Neuronal stem cell (in vitro differentiated cells): ENCODE measurements around the gene GABRR2.

ENCODE experiments used
- DNase-seq: peaks from one replicate; pipeline ENCODE4 v3.0.0-alpha.2; 2013; ENCODE audit warnings: low spot score
- H2AFZ ChIP-seq: one replicate; pipeline ENCODE4 v1.6.1; 2013; ENCODE audit warnings: mild to moderate bottlenecking, low read length, inconsistent platforms
- H2AK5ac ChIP-seq: 2 replicates; pipeline ENCODE4 v1.6.1; 2013; ENCODE audit warnings: low read depth, mild to moderate bottlenecking, inconsistent platforms, low read length, moderate library complexity, mixed read lengths
- H2BK120ac ChIP-seq: 2 replicates; pipeline ENCODE4 v1.6.1; 2013; ENCODE audit warnings: low read depth, mild to moderate bottlenecking, inconsistent platforms, low read length, moderate library complexity, mixed read lengths
- H2BK12ac ChIP-seq: one replicate; pipeline ENCODE4 v1.6.1; 2013; ENCODE audit warnings: low read length, inconsistent platforms
- H2BK15ac ChIP-seq: 2 replicates; pipeline ENCODE4 v1.6.1; 2013; ENCODE audit warnings: mild to moderate bottlenecking, low read length, inconsistent platforms, mixed read lengths
- H2BK5ac ChIP-seq: one replicate; pipeline ENCODE4 v1.6.1; 2013; ENCODE audit warnings: inconsistent platforms, mild to moderate bottlenecking, low read length, moderate library complexity
- H3K14ac ChIP-seq: one replicate; pipeline ENCODE4 v1.6.1; 2013; ENCODE audit warnings: low read length, inconsistent platforms
- H3K18ac ChIP-seq: 2 replicates; pipeline ENCODE4 v1.6.1; 2013; ENCODE audit warnings: low read length, inconsistent platforms
- H3K23ac ChIP-seq: 2 replicates; pipeline ENCODE4 v1.6.1; 2013; ENCODE audit warnings: low read depth, mild to moderate bottlenecking, mixed read lengths, low read length, inconsistent platforms; ENCODE audit not compliant: poor library complexity
- H3K27ac ChIP-seq: replicated peaks from 3 replicates; pipeline ENCODE4 v1.5.1; 2013; ENCODE audit warnings: low read length, inconsistent platforms
- H3K27me3 ChIP-seq, 3 experiments: 2 replicates each; pipeline ENCODE4 v1.6.1; 2013; ENCODE audit warnings: low read length in 3 of 3, mild to moderate bottlenecking in 2 of 3, inconsistent platforms in 1 of 3, low read depth in 1 of 3, mixed read lengths in 1 of 3, moderate library complexity in 1 of 3; ENCODE audit not compliant: control insufficient read depth in 3 of 3, insufficient read depth in 3 of 3
- H3K36me3 ChIP-seq, 2 donors: replicated peaks in 1 of 2; 2 replicates each; pipeline ENCODE4 v1.6.1; 2013; ENCODE audit warnings: low read length in 2 of 2; ENCODE audit not compliant: control insufficient read depth in 2 of 2, insufficient read depth in 2 of 2
- H3K4ac ChIP-seq: 2 replicates; pipeline ENCODE4 v1.6.1; 2013; ENCODE audit warnings: inconsistent platforms, mild to moderate bottlenecking, low read length, moderate library complexity
- H3K4me1 ChIP-seq, 2 donors: 1 replicate in 1 of 2; 2 replicates in 1 of 2; pipeline ENCODE4 v1.6.1; 2013; ENCODE audit warnings: low read length in 2 of 2, low read depth in 1 of 2; ENCODE audit not compliant: control insufficient read depth in 2 of 2, insufficient read depth in 1 of 2
- H3K4me2 ChIP-seq: one replicate; pipeline ENCODE4 v1.6.1; 2013; ENCODE audit warnings: mild to moderate bottlenecking, low read length, inconsistent platforms; ENCODE audit not compliant: insufficient read depth, poor library complexity, severe bottlenecking
- H3K4me3 ChIP-seq, 2 donors: 2 replicates each; pipeline ENCODE4 v1.5.1; 2013; ENCODE audit warnings: low read length in 2 of 2, mild to moderate bottlenecking in 2 of 2, inconsistent platforms in 1 of 2, moderate library complexity in 1 of 2
- H3K79me1 ChIP-seq: one replicate; pipeline ENCODE4 v1.6.1; 2013; ENCODE audit warnings: low read depth, mild to moderate bottlenecking, inconsistent platforms, low read length, moderate library complexity
- H3K9ac ChIP-seq: one replicate; pipeline ENCODE4 v1.6.1; 2013; ENCODE audit warnings: mild to moderate bottlenecking, low read depth, low read length, inconsistent platforms; ENCODE audit not compliant: poor library complexity
- H3K9me3 ChIP-seq, 2 donors: replicated peaks in 1 of 2; 2 replicates each; pipeline versions ENCODE3 to v1.6.1; 2013; ENCODE audit warnings: low read length in 2 of 2, mild to moderate bottlenecking in 2 of 2, inconsistent platforms in 1 of 2, low read depth in 1 of 2, mixed read lengths in 1 of 2, moderate library complexity in 1 of 2; ENCODE audit not compliant: control insufficient read depth in 2 of 2, insufficient read depth in 1 of 2
- H4K8ac ChIP-seq: one replicate; pipeline ENCODE4 v1.6.1; 2013; ENCODE audit warnings: low read depth, mild to moderate bottlenecking, inconsistent platforms, low read length, moderate library complexity
- H4K91ac ChIP-seq: one replicate; pipeline ENCODE4 v1.6.1; 2013; ENCODE audit warnings: low read length, low read depth, mild to moderate bottlenecking, inconsistent platforms; ENCODE audit not compliant: poor library complexity
- WGBS, 2 donors: extraction: QIAGEN DNeasy Blood & Tissue Kit; methylation state at CpG; one replicate each; pipeline ENCODE4 v1.1.7; 2013; ENCODE audit warnings: missing lambda C conversion rate in 2 of 2, mixed read lengths in 1 of 2; ENCODE audit not compliant: insufficient read length in 2 of 2, insufficient replicate concordance in 1 of 2; ENCODE audit errors: extremely low coverage in 2 of 2; 5-methylcytosine and 5-hydroxymethylcytosine counted together

GABRR2 gene

DNA sequence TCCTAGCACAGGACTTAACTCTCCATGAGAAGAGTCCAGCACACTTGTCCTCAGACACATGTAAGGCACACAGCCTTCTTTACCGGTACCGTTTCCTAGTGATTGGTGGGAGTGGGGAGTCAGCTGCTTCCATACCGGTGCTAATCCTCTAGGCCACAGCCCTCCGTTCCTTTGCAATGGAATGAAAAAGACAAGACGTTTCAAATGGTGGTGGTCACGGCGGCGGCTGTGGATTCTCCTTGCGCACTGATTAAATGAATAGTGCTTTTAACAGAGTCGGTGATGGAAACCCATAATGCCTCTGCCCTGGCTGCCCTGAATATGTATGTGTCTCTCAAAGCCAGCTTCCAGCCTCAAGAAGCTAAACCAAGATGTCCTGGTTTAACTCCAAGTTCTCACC is 63.1 kb downstream of the GABRR2 start:
- Histone ChIP-seq H2AFZ (no peak overlapping the region), H2BK120ac (no peak overlapping the region), H4K91ac (no peak overlapping the region), H2AK5ac (no peak overlapping the region), H3K27me3 (peaks cover 0 to 4% (median 0%) of the 10 kb centered on the region in 3 experiments), H3K4me2 (no peak overlapping the region), H3K9ac (no peak overlapping the region), H3K27ac (no peak overlapping the region), H3K4me1 (peaks cover 0 to 4% of the 10 kb centered on the region in 2 donors), H3K4ac (no peak overlapping the region), H3K4me3 (no peak overlapping the region), H3K36me3 (no peaks in the 10 kb centered on the region), H2BK12ac (no peak overlapping the region), H3K14ac (no peak overlapping the region), H2BK5ac (no peak overlapping the region), H3K9me3 (no peaks in the 10 kb centered on the region), H3K18ac (no peak overlapping the region), H4K8ac (no peak overlapping the region), H3K23ac (no peak overlapping the region), H2BK15ac (no peak overlapping the region), H3K79me1 (no peaks in the 10 kb centered on the region)
- DNase-seq = no peak
- no CpG with 5 or more reads among the region's 10 CpGs for whole genome bisulfite sequencing, 2 donors

DNA sequence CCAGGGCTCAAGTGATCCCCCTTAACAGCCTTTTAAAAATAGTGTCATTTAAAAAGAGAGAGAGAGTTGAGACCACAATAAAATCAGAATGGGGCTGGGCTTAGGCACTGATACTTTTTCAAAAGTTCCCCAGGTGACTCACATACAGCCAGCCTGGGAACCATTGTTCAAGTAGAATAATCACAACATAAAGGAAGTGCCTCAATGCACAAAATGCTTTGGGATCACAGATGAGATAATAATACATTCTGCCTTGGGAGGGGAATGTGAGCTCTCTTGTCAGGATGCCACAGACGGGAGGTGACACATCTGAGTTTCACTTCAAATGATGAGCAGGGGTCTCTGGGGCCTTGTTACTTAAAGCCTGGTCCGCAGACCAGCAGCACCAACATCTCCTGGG is 63.9 kb downstream of the GABRR2 start:
- DNase-seq = no peak
- no peak overlapping the region for H3K14ac ChIP-seq
- no peak overlapping the region for H2BK15ac ChIP-seq
- H3K4ac ChIP-seq = no peak overlapping the region
- no peak overlapping the region for H2BK5ac ChIP-seq
- H3K27me3 ChIP-seq = peaks cover 0 to 4% (median 0%) of the 10 kb centered on the region in 3 experiments
- H3K4me1 ChIP-seq = peaks cover 0 to 4% of the 10 kb centered on the region in 2 donors
- no peak overlapping the region for H3K4me2 ChIP-seq
- no peak overlapping the region for H3K9ac ChIP-seq
- H2AK5ac ChIP-seq = no peak overlapping the region
- H3K9me3 ChIP-seq = no peaks in the 10 kb centered on the region
- no peak overlapping the region for H3K23ac ChIP-seq
- H3K27ac ChIP-seq = no peak overlapping the region
- H2AFZ ChIP-seq = no peak overlapping the region
- H2BK120ac ChIP-seq = no peak overlapping the region
- no peaks in the 10 kb centered on the region for H3K79me1 ChIP-seq
- no peak overlapping the region for H2BK12ac ChIP-seq
- no peaks in the 10 kb centered on the region for H3K36me3 ChIP-seq
- no peak overlapping the region for H4K8ac ChIP-seq
- H4K91ac ChIP-seq = no peak overlapping the region
- WGBS, 2 donors = no CpG with 5 or more reads among the region's 2 CpGs
- no peak overlapping the region for H3K18ac ChIP-seq
- H3K4me3 ChIP-seq = no peak overlapping the region

DNA sequence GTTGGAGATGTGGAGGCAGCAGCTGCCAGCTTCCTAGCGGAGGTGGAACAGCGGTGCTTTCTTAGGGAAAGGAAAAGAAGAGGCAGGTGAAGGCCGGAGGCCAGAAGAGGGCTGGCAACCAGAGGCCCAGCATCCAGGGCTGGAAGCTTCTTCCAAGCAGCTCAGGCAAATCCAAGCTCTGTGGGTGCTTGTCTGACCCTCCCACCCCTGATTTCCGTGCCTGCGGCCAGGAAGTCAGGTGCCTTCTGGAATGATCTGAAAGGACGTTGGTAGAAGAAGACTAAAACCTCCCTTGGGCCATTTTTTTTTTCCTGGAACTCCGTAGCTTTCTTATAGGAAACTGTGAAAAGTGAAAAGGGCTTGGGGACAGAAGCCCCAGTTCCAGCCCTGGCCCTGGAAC is 64.9 kb downstream of the GABRR2 start:
- no peak overlapping the region for H4K91ac ChIP-seq

DNA sequence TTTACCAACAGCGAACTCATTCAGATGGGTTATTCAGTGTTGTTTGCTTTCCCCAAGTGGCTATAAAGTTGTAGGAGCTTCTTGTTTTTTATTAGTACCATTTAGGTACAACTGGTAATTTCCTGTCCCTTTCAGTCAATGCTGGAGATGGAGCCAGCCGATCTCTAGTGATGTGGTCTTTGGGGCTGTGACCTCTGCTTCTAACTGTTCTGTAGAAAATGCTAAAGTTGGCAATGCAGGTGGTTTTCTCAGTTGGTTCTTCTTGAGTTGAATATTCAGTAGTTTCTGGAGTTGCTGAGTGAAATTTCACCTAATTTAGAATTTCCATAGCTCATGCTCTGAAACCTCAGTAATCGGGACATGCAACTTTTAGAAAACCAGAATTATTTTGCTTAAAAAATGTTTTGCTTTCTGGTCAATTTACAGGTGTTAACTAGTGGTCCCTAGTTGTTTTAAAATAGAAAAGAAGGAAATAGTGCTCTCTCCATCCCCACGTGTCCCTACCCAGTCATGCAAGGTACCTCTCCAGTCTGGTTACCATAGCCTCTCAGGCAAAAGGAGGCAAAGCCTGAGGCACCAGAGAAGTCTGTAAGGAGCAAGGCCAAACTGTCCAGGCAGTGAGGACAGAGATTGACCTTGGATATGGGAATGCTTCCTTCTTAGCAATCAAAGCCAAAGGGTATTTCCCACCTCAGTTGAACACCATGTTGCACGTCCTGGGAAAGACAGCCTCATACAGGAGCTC is 70.7 kb downstream of the GABRR2 start:
- Histone ChIP-seq H3K4me3 (no peak overlapping the region), H3K4ac (no peak overlapping the region), H3K79me1 (no peaks in the 10 kb centered on the region), H3K36me3 (no peaks in the 10 kb centered on the region), H3K14ac (no peak overlapping the region), H3K23ac (no peak overlapping the region), H3K18ac (no peak overlapping the region), H3K9ac (no peak overlapping the region), H3K27me3 (peaks cover 0 to 15% (median 0%) of the 10 kb centered on the region in 3 experiments), H2BK5ac (no peak overlapping the region), H3K4me2 (no peak overlapping the region), H4K91ac (no peak overlapping the region), H2BK120ac (no peak overlapping the region), H4K8ac (no peak overlapping the region), H3K27ac (no peak overlapping the region), H2AFZ (no peak overlapping the region), H2BK12ac (no peak overlapping the region), H3K4me1 (peaks cover 1 to 3% of the 10 kb centered on the region in 2 donors), H2AK5ac (no peak overlapping the region), H2BK15ac (no peak overlapping the region), H3K9me3 (no peaks in the 10 kb centered on the region)
- DNase-seq = no peak
- no CpG with 5 or more reads among the region's 5 CpGs for WGBS, 2 donors

More for the DNA sequence above, 64.9 kb downstream of the GABRR2 start:
- Histone ChIP-seq H3K9me3 (no peaks in the 10 kb centered on the region), H3K14ac (no peak overlapping the region), H3K27ac (no peak overlapping the region), H3K79me1 (no peaks in the 10 kb centered on the region), H2BK120ac (no peak overlapping the region), H3K23ac (no peak overlapping the region), H4K8ac (no peak overlapping the region), H2BK5ac (no peak overlapping the region), H3K4me1 (peaks cover 0 to 4% of the 10 kb centered on the region in 2 donors), H3K4me3 (no peak overlapping the region), H3K9ac (no peak overlapping the region), H3K18ac (no peak overlapping the region), H3K27me3 (peaks cover 0 to 4% (median 0%) of the 10 kb centered on the region in 3 experiments), H2BK15ac (no peak overlapping the region), H3K36me3 (no peaks in the 10 kb centered on the region), H2AK5ac (no peak overlapping the region), H2AFZ (no peak overlapping the region), H3K4me2 (no peak overlapping the region), H2BK12ac (no peak overlapping the region), H3K4ac (no peak overlapping the region)
- no CpG with 5 or more reads among the region's 7 CpGs for WGBS, 2 donors
- DNase-seq = no peak
